ENCODE measurements around the gene VGLL4. TPM values are rescaled to one million over a fixed set of nuclear protein-coding genes. Genes with fewer than 3 reads are reported as not detected.
"Not testable (repeated sequence)": the region's sequence is repeated elsewhere in the genome, so short reads cannot be mapped to it uniquely, and the experiment has no call there.

The VGLL4 gene
- total RNA-seq, 1 experiment from 2014 or later = 66.0 TPM

- CTCF ChIA-PET = interaction anchor here (0.5 kb wide), 1 partner anchor 41 kb away, joined by 7 read pairs; no protein-coding TSS in a partner anchor
- peak; percentile 87 for ATAC-seq
- Histone ChIP-seq H3K36me3 (ENCODE audit: control insufficient read depth, insufficient read depth, low read length) (peaks cover 2% of the 10 kb centered on the region), H3K9me3 (ENCODE audit: control insufficient read depth, insufficient read depth, low read depth, low read length) (no peaks in the 10 kb centered on the region), H3K27me3 (ENCODE audit: control insufficient read depth, insufficient read depth, low read length) (no peaks in the 10 kb centered on the region), H3K27ac (ENCODE audit: low read length) (peak overlapping the region; percentile 97), H3K4me1 (ENCODE audit: control insufficient read depth, insufficient read depth, low read length) (peaks cover 55% of the 10 kb centered on the region), H3K4me3 (ENCODE audit: low read depth in 2 of 2, low read length in 2 of 2) (peak overlapping the region in 1 of 2 experiments; percentile 41; a peak in 2 of 4 replicates)
- no TSS peak for BruUV-seq (replicated peaks)
- POLR2A ChIA-PET = interaction anchor here (0.5 to 1.0 kb wide), 6 partner anchors 10 to 149 kb away, joined by 3 to 15 read pairs (median 4); no protein-coding TSS in a partner anchor
- TF ChIP-seq SIN3A (IDR thresholded peaks at IDR 0.05; ENCODE audit: borderline replicate concordance, insufficient read depth, low read depth, low read length) (peak; percentile 88; the same call in 1 of the 2 replicates), POLR2AphosphoS5 (IDR thresholded peaks at IDR 0.05; ENCODE audit: low read depth, low read length) (peak; percentile 74), REST (IDR thresholded peaks at IDR 0.05; ENCODE audit: insufficient read depth in 1 of 2, low read depth in 2 of 2, low read length in 1 of 2) (no peak), TCF7L2 (IDR thresholded peaks at IDR 0.05; ENCODE audit: low read depth, low read length) (peak; percentile 41; the same call in 1 of the 2 replicates)
- peak; percentile 96 for DNase-seq (ENCODE audit: low read depth, low spot score)
- intact Hi-C loops (cut with micrococcal nuclease; ENCODE audit: unreplicated experiment) (loop anchor here (2.0 to 10.0 kb wide), 2 partner anchors 42 to 46 kb away; partner anchors contain the start of gene VGLL4), in situ Hi-C loops (cut with HindIII; ENCODE audit: low pct_unique_long_range_greater_than_20kb, low sequenced_read_pairs) (no loop called here)
These were observed 43.0 kb downstream of the VGLL4 start for GRCh38 chr3:11600501-11601282.

- H3K4me3 ChIP-seq (ENCODE audit: low read depth in 2 of 2, low read length in 2 of 2) = no peak overlapping the region
- ChIA-PET POLR2A (no interaction called here), CTCF (interaction anchor here (0.6 kb wide), 1 partner anchor 43 kb away, joined by 3 read pairs; no protein-coding TSS in a partner anchor)
- H3K4me1 ChIP-seq (ENCODE audit: control insufficient read depth, insufficient read depth, low read length) = peaks cover 55% of the 10 kb centered on the region
- BruUV-seq (replicated peaks) = no TSS peak
- TF ChIP-seq POLR2AphosphoS5 (IDR thresholded peaks at IDR 0.05; ENCODE audit: low read depth, low read length) (no peak), CTCF (IDR thresholded peaks at IDR 0.05) (no peak), TCF7L2 (IDR thresholded peaks at IDR 0.05; ENCODE audit: low read depth, low read length) (no peak), REST (IDR thresholded peaks at IDR 0.05; ENCODE audit: insufficient read depth in 1 of 2, low read depth in 2 of 2, low read length in 1 of 2) (no peak), SIN3A (IDR thresholded peaks at IDR 0.05; ENCODE audit: borderline replicate concordance, insufficient read depth, low read depth, low read length) (no peak)
- peaks cover 2% of the 10 kb centered on the region for H3K36me3 ChIP-seq (ENCODE audit: control insufficient read depth, insufficient read depth, low read length)
- DNase-seq (ENCODE audit: low read depth, low spot score) = no peak
- peak overlapping the region; percentile 97 for H3K27ac ChIP-seq (ENCODE audit: low read length)
- no peak for ATAC-seq
- H3K27me3 ChIP-seq (ENCODE audit: control insufficient read depth, insufficient read depth, low read length) = no peaks in the 10 kb centered on the region
- no peaks in the 10 kb centered on the region for H3K9me3 ChIP-seq (ENCODE audit: control insufficient read depth, insufficient read depth, low read depth, low read length)
- intact Hi-C loops (cut with micrococcal nuclease; ENCODE audit: unreplicated experiment) (no loop called here), in situ Hi-C loops (cut with HindIII; ENCODE audit: low pct_unique_long_range_greater_than_20kb, low sequenced_read_pairs) (no loop called here)
These were observed 47.3 kb downstream of the VGLL4 start for GRCh38 chr3:11596387-11596786.

- H3K27me3 ChIP-seq (ENCODE audit: control insufficient read depth, insufficient read depth, low read length); H3K9me3 ChIP-seq (ENCODE audit: control insufficient read depth, insufficient read depth, low read depth, low read length); H3K4me3 ChIP-seq (ENCODE audit: low read depth in 2 of 2, low read length in 2 of 2); in situ Hi-C loops (cut with HindIII; ENCODE audit: low pct_unique_long_range_greater_than_20kb, low sequenced_read_pairs); CTCF ChIA-PET; BruUV-seq (replicated peaks); POLR2A ChIA-PET; intact Hi-C loops (cut with micrococcal nuclease; ENCODE audit: unreplicated experiment); H3K36me3 ChIP-seq (ENCODE audit: control insufficient read depth, insufficient read depth, low read length); DNase-seq (ENCODE audit: low read depth, low spot score); ATAC-seq: not testable (repeated sequence)
- Histone ChIP-seq H3K27ac (ENCODE audit: low read length) (peak overlapping the region; percentile 96; the same call in 1 of the 2 replicates), H3K4me1 (ENCODE audit: control insufficient read depth, insufficient read depth, low read length) (peaks cover 58% of the 10 kb centered on the region)
These were observed 48.7 kb downstream of the VGLL4 start for GRCh38 chr3:11595024-11595423.
